Smooth muscle cell (in vitro differentiated cells): Measurements from ENCODE around the gene RAD51D. TPM values are rescaled to one million over a fixed set of nuclear protein-coding genes. Genes with fewer than 3 reads are reported as not detected.

Source experiments
- DNase-seq: peaks from one replicate; lab custom pipeline; 2025; ENCODE audit not compliant: unreplicated experiment; lab: John Stamatoyannopoulos, UW
- H2AFZ ChIP-seq: fragments of 200-600 bp; sonication (generic); 2 replicates; pipeline ENCODE4 v1.6.0; 2016; ENCODE audit warnings: antibody characterized with exemption, low read depth, mild to moderate bottlenecking
- H3F3A ChIP-seq: fragments of 200-600 bp; sonication (generic); 2 replicates; pipeline ENCODE4 v1.6.0; 2017; ENCODE audit warnings: antibody characterized with exemption, low read depth
- H3K27ac ChIP-seq: fragments of 200-600 bp; sonication (generic); 2 replicates; pipeline ENCODE4 v1.5.1; 2016; ENCODE audit warnings: low read depth, mild to moderate bottlenecking
- H3K27me3 ChIP-seq: fragments of 200-600 bp; sonication (generic); 2 replicates; pipeline ENCODE4 v1.6.1; 2016; ENCODE audit warnings: low read depth, mild to moderate bottlenecking
- H3K36me3 ChIP-seq: fragments of 200-600 bp; sonication (generic); 2 replicates; pipeline ENCODE4 v1.5.1; 2016; ENCODE audit warnings: low read depth
- H3K4me1 ChIP-seq: fragments of 200-600 bp; sonication (generic); 2 replicates; pipeline ENCODE4 v1.5.1; 2016; ENCODE audit warnings: low read depth
- H3K4me2 ChIP-seq: fragments of 200-600 bp; sonication (generic); 2 replicates; pipeline ENCODE4 v1.6.0; 2016; ENCODE audit warnings: mild to moderate bottlenecking
- H3K4me3 ChIP-seq: fragments of 200-600 bp; sonication (generic); 2 replicates; pipeline ENCODE4 v1.5.1; 2016; ENCODE audit warnings: mild to moderate bottlenecking
- H3K79me2 ChIP-seq: fragments of 200-600 bp; sonication (generic); 2 replicates; pipeline ENCODE4 v1.6.0; 2016; ENCODE audit warnings: low read depth, mild to moderate bottlenecking
- H3K9ac ChIP-seq: fragments of 200-600 bp; sonication (generic); 2 replicates; pipeline ENCODE4 v1.6.0; 2016; ENCODE audit warnings: low read depth
- H3K9me3 ChIP-seq: fragments of 200-600 bp; sonication (generic); replicated peaks from 2 replicates; pipeline ENCODE4 v1.5.1; 2016; ENCODE audit warnings: low read depth
- H4K20me1 ChIP-seq: fragments of 200-600 bp; sonication (generic); 2 replicates; pipeline ENCODE4 v1.6.0; 2016; ENCODE audit warnings: low read depth
- WGBS: methylation state at CpG from one replicate; pipeline ENCODE4 v1.1.7; 2016; ENCODE audit warnings: low lambda C conversion rate; 5-methylcytosine and 5-hydroxymethylcytosine counted together
- polyA plus RNA-seq: library from polyadenylated mRNA; unstranded; fragments of >200 nt; fragmentation: Nextera tagmentation; extraction: Ambion mirVana; gene quantifications from 2 replicates; pipeline ENCODE4 v1.2.1, GENCODE V29; 2016
- total RNA-seq: library from RNA; depleted of rRNA; stranded (reverse); fragments of >200 nt; gene quantifications from 2 replicates; pipeline ENCODE4 v1.2.3, GENCODE V29; 2014
- TF ChIP-seq, protein P1 (sequence below): fragments of 200-600 bp; sonication (generic); IDR thresholded peaks from 2 replicates; pipeline ENCODE4 v1.5.1; 2017; ENCODE audit warnings: borderline replicate concordance, mild to moderate bottlenecking, antibody characterized with exemption; ENCODE audit not compliant: insufficient read depth, poor library complexity, severe bottlenecking

Gene RAD51D
- total and polyA plus RNA-seq, 2 experiments from 2014 or later: 1.4 to 5.5 TPM

DNA sequence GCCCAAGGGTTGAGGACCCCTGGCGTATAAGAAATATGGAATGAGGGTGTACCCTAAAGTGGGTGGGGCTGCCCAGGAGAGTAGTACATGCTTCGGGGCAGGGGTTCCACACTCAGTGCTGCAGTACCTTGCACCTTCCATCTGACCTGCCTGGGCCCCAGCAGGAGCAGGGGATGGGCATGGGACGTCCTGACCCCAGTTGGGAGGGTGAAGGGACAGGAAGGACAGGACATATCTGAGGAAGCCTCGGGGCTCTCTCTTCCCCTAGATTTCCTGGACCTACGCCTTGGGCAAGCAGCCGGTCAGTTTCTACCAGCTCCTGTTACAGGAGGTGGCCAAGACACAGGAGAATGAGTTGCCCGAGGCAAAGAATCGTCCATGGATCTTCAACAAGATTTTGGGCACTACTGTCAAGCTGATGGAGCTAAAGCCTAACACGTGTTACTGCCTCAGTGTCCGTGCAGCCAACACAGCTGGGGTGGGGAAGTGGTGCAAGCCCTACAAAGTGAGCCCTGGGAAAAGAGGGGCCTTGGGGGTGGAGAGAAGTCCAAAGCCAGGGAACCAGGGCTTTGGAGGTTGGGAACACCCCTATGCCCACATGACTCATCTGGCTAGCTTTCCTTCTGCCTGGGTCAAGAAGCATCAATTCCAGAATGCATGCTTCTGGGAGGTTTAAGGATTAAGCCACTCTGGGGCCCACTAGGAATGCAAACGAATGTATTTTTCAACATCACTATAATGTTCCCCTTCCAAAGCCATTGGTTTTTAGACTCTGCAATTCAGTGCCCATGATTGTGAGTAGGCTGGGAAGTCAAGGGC lies 9.7 kb upstream of the RAD51D start:
- H4K20me1 ChIP-seq: no peaks in the 10 kb centered on the region
- H3F3A ChIP-seq: no peaks in the 10 kb centered on the region
- no peaks in the 10 kb centered on the region for H3K36me3 ChIP-seq
- no peaks in the 10 kb centered on the region for H3K27me3 ChIP-seq
- no peak overlapping the region for H3K9ac ChIP-seq
- H3K9me3 ChIP-seq: no peaks in the 10 kb centered on the region
- H3K27ac ChIP-seq: no peak overlapping the region
- DNase-seq: no peak
- WGBS: 93% methylated on average over 11 of the region's 11 CpGs
- H3K79me2 ChIP-seq: no peaks in the 10 kb centered on the region
- H3K4me1 ChIP-seq: no peaks in the 10 kb centered on the region
- H2AFZ ChIP-seq: no peak overlapping the region
- no peak overlapping the region for H3K4me2 ChIP-seq
- TF ChIP-seq, protein P1, sequence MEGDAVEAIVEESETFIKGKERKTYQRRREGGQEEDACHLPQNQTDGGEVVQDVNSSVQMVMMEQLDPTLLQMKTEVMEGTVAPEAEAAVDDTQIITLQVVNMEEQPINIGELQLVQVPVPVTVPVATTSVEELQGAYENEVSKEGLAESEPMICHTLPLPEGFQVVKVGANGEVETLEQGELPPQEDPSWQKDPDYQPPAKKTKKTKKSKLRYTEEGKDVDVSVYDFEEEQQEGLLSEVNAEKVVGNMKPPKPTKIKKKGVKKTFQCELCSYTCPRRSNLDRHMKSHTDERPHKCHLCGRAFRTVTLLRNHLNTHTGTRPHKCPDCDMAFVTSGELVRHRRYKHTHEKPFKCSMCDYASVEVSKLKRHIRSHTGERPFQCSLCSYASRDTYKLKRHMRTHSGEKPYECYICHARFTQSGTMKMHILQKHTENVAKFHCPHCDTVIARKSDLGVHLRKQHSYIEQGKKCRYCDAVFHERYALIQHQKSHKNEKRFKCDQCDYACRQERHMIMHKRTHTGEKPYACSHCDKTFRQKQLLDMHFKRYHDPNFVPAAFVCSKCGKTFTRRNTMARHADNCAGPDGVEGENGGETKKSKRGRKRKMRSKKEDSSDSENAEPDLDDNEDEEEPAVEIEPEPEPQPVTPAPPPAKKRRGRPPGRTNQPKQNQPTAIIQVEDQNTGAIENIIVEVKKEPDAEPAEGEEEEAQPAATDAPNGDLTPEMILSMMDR: no peak
- no peak overlapping the region for H3K4me3 ChIP-seq

- no peaks in the 10 kb centered on the region for H3K4me1 ChIP-seq
- no peaks in the 10 kb centered on the region for H3K36me3 ChIP-seq
- no peak overlapping the region for H3K4me2 ChIP-seq
- H2AFZ ChIP-seq: no peak overlapping the region
- TF ChIP-seq, protein P1: no peak
- WGBS: 64% methylated on average over 11 of the region's 11 CpGs
- H3F3A ChIP-seq: no peaks in the 10 kb centered on the region
- H3K27ac ChIP-seq: no peak overlapping the region
- H4K20me1 ChIP-seq: no peaks in the 10 kb centered on the region
- no peaks in the 10 kb centered on the region for H3K27me3 ChIP-seq
- no peak overlapping the region for H3K9ac ChIP-seq
- H3K4me3 ChIP-seq: no peak overlapping the region
- no peaks in the 10 kb centered on the region for H3K79me2 ChIP-seq
- H3K9me3 ChIP-seq: no peaks in the 10 kb centered on the region
- DNase-seq: no peak
Measured at GRCh38 chr17:35127751-35128514, 8.3 kb upstream of the RAD51D start.

GRCh38 chr17:35121315-35121714 lies 1.7 kb upstream of the RAD51D start, which contains the start of gene FNDC8:
Gene FNDC8 (plus strand): TSS chr17:35121615. CDS start chr17:35121694, 79 bp downstream.
- Histone ChIP-seq H3F3A (no peaks in the 10 kb centered on the region), H3K27ac (no peak within 1 kb of the TSS), H3K36me3 (no peaks in the 10 kb centered on the region), H3K9ac (no peak within 1 kb of the TSS), H3K27me3 (peaks cover 5% of the 10 kb centered on the region), H3K4me3 (no peak within 1 kb of the TSS), H3K4me2 (no peak within 1 kb of the TSS), H3K9me3 (no peaks in the 10 kb centered on the region), H3K79me2 (no peaks in the 10 kb centered on the region), H4K20me1 (no peaks in the 10 kb centered on the region), H2AFZ (no peak within 1 kb of the TSS), H3K4me1 (peaks cover 7% of the 10 kb centered on the region)
- WGBS: 98% methylated on average over 3 of the region's 3 CpGs
- DNase-seq: no peak
- TF ChIP-seq, protein P1: no peak
